AG20443 (cell line): ENCODE results near the gene TGM2.

ENCODE experiments used
- DNase-seq: peaks from one replicate; pipeline ENCODE4 v3.0.0; 2012; ENCODE audit warnings: low spot score, mixed read lengths

The TGM2 gene

DNA sequence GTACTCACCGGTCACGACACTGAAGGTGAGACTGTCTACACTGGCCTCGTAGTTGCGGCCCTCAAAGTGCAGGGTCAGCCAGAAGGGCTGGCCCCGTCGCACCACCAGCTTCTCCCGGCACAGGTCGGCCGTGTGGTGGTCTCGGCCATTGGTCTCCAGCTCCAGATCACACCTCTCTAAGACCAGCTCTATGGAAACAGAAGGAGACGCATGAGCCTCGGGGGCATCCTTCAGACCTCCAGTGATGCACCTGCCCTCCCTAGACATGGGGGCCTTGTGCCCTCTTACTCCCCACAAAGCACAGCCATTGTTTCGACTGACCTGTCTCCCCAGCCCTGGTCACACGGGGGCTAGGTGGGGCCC, 3.7 kb downstream of the TGM2 start:
- no peak for DNase-seq

DNA sequence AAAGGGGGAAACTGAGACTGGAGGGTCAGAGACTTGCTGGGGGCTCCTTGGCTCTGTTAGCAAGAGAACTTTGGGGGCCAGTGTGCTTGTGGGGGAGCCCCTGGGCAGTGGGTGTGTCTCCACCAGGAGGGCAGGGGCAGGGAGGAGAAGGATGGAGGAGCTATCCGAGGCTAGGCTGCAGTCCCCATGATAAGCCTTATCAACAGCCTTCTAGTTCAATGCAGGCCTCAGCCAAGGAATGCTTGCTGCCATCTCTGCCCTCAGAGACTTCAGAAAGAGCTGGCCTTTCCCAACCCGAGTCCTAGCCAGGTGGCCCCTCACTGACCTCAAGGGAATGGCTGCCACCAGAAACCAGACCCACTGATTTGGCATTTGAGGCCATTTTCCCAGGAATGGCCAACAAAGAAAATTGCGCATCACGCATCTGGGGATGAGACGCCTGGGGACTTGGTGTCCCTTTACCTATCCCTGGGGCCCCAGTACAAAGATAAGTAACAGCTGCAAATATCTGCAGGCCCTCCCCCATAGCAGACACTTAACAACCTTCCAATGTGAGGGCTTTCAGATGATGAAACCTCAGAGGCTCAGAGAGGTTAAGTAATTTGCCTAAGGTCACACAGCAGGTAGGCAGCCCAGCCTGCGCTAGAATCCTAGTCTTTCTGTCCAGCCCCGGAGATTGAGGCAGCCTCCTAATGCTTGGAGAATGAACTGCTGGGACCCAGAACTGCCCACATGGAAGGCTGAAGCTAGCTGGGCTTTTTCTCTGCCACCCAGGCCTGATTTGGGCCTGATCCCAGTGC, 4.9 kb downstream of the TGM2 start:
- no peak for DNase-seq

DNA sequence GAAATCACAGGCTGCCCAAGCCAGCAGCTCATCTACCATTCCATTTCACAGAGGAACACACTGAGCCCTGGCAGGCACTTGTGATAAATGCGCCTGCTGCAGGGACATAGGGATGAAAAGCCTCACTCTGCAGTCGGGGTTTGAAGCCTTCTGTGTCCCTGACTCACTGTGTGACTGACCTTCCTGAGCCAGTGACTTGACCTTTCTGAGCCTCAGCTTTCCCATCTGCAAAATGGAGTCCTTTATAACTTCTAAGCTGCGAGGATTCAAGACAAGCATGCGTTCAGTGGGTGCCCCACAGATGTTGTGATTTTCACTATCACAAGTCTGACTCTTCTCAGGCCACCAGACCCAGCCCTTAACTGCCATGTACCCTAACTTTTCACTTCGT, 5.5 kb downstream of the TGM2 start:
- no peak for DNase-seq

DNA sequence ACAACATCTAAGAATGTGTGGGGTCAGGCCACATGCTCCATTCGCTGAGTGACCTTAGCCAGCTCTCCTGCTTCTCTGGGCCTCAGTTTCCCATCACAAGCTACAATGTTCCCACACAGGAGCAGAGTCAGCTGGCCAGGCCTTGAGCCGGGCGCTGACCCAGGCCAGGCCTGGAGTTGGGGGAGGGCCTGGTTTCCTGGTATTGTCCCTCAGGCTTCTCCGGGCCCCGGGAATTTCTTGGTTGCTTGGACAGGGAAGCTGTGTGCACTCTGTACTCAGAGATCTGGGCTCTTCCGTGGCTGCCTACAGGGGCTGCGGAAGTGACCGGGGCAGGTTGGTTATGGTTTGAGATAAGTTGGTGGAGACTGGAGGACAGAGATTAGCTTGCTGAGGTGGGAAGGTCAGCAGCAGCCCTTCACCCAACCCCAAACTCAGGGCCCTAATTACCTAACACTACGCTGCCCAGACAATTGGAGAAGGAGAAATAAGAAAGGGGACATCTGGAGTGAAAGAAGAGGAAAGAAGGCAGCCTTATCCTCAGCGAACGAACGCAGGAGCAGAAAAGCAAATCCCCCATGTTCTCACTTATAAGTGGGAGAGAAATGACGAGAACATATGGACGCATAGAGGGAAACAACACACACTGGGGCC, 6.2 kb downstream of the TGM2 start:
- no peak for DNase-seq

DNA sequence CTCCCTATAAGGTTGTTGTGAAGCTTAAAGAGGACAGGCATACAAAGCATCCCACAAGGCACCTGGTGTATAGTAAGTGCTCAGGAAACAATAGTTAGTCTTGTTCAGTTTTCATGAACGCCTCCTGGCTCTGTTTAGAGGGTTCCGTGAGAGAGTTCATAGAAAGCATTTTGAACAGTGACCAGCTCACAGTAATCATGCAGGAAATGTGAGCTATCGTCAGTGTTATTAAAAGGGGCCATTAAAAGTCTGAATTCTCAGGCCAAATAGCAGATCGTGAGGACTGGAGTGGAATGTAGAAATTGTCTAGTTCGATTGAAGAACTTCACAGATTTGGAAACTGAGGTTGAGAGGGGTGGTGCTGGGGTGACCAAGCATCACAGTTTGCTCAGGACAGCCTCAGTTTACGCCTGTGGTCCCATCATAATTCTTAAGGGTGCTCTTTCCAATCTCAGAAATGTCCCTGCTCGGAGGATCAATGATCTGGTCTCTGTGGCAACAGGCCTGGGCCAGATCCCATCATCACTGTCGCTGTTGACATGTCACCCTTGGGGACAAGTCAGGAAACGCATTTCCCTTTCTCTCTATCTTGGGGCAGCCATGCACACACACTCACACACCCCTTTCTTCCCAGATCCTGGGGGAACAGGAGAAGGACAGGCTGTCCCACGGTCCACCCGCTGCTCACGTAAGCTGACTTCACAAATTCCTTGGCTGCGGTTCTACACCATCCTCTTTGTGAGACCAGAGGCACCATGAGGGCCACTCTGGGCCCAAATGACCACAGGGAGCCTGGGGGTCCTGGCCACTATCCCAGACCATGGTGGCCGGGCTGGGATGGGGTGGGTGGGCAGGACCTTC, 7.2 kb downstream of the TGM2 start:
- no peak for DNase-seq

DNA sequence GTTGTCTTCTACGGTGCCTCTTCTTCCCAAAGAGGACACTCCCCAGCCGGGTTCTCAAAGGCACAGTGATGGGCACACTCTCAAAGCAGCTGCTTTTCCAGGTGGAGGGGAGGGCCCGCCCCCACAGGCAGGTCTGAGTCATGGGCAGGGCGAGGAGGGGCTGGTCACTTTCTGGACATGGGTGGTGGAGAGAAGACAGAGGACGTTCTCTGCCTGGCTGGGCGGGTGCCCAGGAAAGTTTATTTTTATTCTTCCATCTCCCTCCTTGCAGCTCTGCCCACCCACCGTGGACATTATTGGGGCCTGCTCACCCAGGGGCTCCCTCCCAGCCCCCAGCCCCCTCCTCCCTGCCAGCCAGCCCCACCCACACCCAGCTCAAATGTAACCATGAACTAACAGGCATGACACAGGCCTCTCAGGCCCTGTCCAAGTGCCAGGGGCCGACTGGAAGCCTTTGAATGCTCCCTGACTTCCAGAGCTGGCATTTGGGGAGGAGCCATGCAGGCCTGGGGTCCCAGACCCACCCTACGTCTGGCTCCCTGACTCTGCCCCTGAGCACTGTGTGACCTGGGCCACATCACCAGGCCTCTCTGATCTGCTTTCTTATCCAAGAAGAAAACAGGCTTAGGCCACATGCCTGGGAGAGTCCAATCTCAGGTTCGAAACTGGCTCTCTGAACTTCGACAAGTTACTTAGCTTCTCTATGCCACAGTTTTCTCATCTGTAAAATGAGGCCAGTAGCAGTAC, 8.0 kb downstream of the TGM2 start:
- no peak for DNase-seq

DNA sequence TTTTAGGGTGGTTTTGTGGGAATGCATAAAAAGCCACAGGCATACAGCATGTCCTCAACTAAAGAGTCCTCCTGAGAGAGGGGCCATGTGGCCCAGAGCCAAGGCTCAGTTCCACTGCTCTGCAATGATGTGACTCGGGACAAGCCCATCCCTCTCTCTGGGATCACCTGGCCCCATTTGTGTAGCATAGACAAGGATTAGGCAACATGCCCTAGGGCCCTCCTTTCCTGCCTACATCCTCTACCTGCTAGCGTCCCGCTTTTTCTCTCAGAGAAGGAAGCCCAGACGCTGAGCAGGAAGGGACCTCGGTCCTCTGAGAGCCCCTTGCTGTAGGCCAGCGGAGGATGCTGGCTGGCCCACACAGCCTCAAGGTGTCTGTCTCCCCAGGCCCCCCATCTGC, 8.8 kb downstream of the TGM2 start:
- no peak for DNase-seq

DNA sequence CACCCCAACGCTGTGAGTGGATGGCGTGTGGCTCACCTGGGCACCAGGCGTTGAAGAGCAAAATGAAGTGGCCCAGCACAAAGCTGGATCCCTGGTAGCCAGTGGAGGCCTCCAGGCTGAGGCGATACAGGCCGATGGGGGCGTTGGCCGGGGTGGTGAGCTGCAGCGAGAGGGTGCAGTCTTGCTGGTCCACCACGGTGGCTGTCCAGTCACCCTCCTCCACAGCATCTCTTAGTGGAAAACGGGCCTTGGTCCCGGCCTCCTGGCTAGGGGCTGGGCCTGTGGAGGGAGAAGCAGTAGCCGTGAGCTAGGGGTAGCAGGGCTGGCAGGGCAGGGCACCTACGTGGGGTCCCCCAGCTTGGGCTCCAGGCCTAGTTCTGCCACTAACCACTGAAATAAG, 9.3 kb downstream of the TGM2 start:
- DNase-seq, result no peak

DNA sequence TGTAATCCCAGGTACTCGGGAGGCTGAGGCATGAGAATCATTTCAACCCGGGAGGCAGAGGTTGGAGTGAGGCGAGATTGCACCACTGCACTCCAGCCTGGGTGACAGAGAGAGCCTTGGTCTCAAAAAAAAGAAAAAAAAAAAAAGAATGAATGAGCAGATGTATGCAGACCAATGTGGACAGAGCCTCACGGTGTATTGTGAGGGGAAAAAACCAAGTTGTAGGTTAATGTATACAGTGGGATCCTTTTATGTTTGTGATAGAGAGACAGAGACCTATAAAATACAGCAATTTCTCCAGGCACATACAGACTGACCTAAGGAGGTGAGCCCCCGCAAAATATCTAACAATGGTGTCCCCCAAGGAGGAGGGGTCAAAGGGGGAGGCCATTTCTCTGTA, 11.7 kb downstream of the TGM2 start:
- DNase-seq, result no peak

DNA sequence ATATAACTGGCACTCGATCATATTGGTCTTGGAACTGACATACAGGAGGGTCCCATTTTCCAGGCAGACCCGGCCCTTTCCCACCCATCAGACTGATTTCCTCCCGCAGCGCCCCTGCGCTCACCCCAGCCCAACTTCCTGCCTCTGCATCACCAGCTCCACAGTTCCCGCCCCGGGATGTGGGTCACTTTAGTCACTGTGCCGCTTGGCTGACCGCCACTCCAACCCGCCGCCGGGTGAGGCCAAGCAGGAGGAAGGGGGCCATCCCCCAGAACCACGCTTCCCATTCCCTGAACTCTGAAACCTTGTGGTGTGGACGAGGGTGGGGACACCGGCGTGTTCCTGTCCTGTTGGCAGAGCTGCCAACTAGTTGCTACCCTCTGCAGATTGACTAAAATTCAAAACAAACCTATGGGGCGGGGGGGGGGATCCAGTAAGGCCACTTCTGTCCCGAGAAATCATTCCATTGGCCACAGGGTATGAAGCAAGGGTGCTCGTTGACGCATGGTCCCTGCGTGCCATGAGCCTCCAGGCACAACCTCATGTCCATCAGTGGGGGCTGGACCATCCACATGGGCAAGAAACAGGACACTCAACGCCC, 12.3 kb downstream of the TGM2 start:
- no peak for DNase-seq

DNA sequence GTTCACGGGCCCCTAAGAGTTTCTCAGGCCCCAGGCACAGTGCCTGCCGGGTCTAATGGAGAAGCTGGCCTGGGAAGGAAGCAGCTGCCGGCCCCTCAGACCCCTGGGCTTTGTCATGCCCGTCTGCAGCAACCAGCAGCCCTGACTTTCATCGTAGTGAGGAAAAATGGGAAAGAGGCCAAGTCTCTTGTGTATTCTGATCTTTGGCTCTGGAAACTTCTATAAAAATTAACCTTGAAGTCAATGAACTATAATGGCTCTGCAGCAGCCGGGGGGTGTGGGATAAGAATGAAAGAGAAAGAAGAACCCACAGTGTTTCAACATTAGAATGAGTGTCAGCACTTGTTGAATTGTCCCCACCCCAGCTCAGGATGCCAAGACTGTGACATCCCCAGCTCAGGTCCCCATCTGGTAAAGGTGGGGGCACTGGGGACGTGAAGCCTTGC, 12.9 kb downstream of the TGM2 start:
- no peak for DNase-seq

DNA sequence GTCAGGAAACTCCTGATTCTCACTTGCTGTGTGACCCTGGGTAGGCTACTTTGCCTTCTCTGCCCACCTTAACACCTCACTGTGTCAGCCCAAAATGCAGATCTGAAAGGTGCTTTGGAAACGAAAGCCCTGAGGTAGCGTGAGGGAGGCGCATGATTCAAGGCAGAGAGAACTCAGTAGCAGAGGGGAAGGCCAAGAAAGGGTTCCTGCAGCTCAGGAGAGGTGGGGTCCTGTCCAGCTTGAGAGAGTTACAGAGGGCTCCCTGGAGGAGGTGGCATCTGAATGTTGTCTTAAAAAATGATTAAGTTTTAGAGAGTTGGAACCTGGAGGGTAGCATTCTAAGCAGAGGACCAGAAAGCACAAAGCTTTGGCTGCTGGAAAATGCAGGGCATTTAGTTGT, 13.6 kb downstream of the TGM2 start:
- DNase-seq, result no peak

DNA sequence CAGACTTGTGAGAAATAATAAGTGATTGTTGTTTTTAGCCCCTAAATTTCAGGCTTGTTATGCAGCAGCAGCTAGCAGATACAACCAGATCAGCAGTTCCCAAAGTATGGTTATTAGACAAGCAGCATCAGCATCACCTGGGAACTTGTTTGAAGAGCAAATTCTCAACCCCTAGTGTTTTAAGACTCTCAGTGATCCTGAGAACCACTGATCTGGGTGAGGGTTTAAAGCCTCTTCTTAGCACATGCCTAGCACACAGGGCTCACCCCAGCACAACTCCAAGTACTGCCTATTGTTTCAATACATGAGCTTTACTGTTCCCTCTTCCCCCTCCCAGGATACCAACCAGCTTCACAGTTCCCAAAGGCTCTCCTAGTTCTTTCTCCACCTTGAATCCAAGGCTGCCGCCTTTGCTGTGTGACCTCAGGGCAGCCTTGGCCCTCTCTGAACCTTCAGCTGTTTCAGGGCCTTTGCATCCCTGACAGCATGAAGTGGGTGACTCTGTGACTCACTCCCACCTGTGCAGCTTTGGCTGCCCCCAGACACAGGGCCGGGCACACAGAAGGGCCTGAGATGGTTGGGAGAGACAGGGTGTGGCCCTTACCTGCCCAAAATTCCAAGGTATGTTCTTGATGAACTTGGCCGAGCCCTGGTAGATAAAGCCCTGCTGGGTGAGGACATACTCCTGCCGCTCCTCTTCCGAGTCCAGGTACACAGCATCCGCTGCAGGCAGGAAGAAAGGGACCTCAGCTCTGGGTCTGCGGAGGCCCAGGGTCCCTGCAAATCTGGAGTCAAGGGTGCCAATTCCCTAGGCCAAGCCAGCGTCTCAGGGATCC, 14.5 kb downstream of the TGM2 start:
- DNase-seq, result no peak

DNA sequence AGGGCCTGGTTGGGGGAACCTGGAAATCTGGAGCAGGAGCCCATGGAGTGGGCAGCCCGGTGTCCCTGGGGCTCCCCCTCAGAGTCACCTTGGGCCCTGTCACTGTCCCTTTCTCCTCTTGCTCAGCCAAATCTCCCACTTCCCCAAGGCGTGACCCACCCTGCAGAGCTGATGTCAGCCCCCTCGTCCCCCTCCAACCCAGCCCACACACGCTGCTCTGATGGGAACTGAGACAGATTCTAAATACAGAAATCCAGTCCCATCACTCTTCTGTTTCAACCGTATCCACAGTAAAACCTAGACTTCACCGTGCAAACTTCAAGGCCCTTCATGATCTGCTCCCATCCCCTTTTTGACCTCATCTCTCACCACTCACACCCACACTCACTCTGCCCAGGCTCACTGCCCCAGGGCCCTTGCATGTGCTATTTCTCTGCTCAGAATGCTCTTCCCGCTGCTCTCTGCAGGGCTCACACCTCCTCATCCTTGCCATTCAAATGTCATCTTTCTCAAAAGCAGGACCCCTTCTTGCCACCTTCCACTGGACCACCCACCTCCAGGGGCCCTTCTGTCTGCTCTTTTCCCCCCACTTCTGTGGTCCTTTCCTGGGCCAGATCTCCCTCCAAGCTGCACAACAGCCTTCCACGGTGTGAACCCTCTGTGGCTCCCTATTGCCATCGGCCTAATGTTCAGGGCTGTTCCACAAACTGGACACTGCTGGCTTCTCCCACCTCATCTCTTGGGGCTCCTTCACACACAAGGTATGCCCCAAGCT, 16.6 kb downstream of the TGM2 start:
- no peak for DNase-seq

DNA sequence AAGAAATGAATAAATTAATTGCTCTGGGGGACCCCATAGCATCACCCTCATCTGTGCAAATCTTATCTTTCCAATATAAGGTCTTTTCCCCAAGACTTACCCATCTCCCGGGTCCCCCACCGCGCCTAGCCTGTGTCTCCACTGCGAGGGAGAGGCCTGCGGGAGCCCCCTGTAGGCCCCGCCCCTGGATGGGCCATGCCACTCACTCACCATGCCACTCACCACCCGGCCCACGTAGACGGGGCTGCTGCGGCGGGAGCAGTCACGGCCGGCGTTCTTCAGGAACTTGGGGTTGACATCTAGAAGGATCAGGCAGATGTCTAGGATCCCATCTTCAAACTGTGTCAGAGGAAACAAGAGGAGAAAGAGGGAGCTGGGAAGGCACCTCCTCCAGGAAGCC, 17.3 kb downstream of the TGM2 start:
- DNase-seq, result no peak

DNA sequence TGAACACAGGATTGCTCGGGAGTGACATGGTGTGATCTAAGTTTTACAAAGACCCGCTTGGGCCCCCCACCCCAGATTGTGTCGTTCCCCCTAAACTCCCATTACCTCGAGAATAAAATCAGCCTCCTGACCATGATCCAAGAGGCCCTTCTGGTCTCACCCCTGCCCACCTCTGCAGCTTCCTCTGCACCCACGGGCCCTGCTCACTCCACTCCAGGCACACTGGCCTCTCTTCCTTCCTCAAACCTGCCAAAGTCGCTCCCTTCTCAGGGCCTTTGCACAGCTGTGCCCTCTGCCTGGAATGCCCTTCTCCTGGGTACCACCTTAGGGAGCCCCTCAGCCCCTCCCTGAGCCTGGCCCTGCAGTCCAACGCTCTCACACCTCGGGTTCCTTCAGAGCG, 17.9 kb downstream of the TGM2 start:
- no peak for DNase-seq

DNA sequence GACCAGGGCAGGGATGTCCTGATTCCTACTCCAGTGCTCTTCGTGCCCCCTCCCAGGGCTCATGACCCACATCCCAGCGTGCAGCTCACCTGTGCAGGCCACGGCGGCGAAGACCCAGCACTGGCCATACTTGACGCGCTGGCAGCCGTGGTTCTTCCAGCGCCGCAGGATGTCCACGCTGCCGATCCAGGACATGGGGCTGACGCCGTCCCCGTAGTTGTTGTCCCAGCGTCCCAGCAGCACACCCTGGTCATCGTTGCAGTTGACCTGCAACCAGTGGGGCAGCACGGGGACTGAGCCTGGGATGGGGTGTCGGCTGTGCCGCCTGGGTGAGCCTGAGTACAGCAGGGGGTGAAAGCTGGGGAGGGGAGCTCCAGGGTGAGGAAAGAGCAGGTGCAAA, 18.4 kb downstream of the TGM2 start:
- DNase-seq, result no peak

DNA sequence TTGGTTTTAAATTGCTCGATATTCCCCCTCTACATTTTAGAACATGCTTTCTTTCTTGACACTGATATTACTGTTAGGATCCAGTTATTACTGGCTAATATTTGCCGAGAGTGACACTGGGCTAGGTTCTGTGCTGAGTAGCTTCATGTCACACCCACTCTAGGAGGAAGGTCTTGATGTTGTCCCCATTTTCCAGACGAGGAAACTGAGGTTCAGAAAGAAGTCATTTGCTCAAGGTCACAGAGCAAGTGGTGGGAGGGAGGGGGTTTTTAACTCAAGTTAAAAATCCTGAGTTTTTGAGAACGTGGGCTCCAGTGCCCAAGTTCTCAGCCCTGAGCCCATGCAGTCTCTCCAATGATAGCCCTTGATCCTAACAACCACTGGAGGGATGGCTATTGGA, 18.9 kb downstream of the TGM2 start:
- DNase-seq, result no peak

DNA sequence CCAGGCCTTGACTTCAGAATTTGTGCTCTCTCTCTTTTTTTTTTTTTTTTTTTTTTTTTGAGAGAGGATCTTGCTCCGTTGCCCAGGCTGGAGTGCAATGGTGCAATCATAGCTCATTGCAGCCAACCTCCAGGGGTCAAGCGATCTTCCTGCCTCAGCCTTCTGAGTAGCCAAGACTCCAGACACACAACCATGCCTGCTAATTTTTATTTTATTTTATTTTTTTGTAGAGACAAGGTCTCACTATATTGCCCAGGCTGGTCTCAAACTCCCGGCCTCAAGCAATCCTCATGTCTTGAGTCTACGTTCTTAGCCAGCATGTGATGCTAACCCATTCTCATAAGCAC, 19.4 kb downstream of the TGM2 start:
- no peak for DNase-seq

DNA sequence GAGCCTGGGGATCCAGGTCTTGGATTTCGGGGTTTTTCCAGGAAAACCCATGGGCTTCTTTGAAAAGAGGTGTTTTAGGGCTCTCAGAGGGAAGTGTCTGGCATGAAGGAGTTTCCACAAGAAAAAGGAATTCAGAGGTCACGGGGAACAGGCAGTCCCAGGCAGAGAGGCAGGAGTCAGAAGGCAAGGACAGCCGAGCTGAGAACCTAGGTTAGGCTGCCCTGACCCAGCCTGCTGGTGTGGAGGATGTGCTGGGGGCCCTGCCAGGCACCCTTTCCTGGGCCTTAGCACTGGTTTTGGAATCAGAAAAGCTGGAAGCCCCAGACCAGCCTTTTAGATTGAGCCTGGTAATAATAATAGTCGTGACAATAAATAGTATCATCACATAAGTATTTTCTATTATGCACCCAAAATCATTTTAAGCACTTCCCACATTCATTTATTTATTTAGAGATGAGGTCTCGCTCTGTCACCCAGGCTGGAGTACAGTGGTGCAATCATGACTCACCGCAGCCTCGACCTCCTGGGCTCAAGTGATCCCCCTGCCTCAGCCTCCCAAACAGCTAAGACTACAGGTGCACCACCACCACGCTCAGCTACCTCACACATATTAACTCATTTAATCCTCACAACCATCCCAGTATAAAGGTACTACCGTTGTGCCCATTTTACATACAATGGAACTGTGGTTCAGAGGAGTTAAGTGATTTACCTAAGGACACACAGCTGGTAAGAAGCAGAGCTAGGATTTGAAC, 19.9 kb downstream of the TGM2 start:
- DNase-seq, result no peak
